HG03045 (cell line): ENCODE results near the gene SLIT3.

Experiments used
- ATAC-seq: cut with Tn5 transposase; IDR thresholded peaks from one replicate; pipeline ENCODE4 v1.9.1; 2021; ENCODE audit warnings: mild to moderate bottlenecking, moderate library complexity; ENCODE audit not compliant: unreplicated experiment

The SLIT3 gene

GRCh38 chr5:168941901-168942300 is 359.0 kb downstream of the SLIT3 start:
- ATAC-seq, result no peak

GRCh38 chr5:168940712-168941111 is 360.2 kb downstream of the SLIT3 start:
- no peak for ATAC-seq

- ATAC-seq, result no peak
Observed at GRCh38 chr5:168939887-168940544, 360.9 kb downstream of the SLIT3 start.

- ATAC-seq, result no peak
Observed at GRCh38 chr5:168939156-168939800, 361.7 kb downstream of the SLIT3 start.

GRCh38 chr5:168936511-168936910 is 364.4 kb downstream of the SLIT3 start:
- no peak for ATAC-seq

- no peak for ATAC-seq
Observed at GRCh38 chr5:168935183-168935582, 365.8 kb downstream of the SLIT3 start.

GRCh38 chr5:168934169-168934568 is 366.8 kb downstream of the SLIT3 start:
- no peak for ATAC-seq

GRCh38 chr5:168932400-168933189 is 368.3 kb downstream of the SLIT3 start:
- ATAC-seq, result no peak

GRCh38 chr5:168931638-168932345 is 369.1 kb downstream of the SLIT3 start:
- ATAC-seq, result no peak

GRCh38 chr5:168929656-168930055 is 371.3 kb downstream of the SLIT3 start:
- no peak for ATAC-seq

- ATAC-seq, result no peak
Observed at GRCh38 chr5:168925160-168925559, 375.8 kb downstream of the SLIT3 start.

- ATAC-seq, result no peak
Observed at GRCh38 chr5:168921147-168921866, 379.6 kb downstream of the SLIT3 start.

GRCh38 chr5:168920019-168920810 is 380.7 kb downstream of the SLIT3 start:
- ATAC-seq, result no peak

GRCh38 chr5:168917947-168918600 is 382.9 kb downstream of the SLIT3 start:
- ATAC-seq, result no peak

- no peak for ATAC-seq
Observed at GRCh38 chr5:168916852-168917251, 384.1 kb downstream of the SLIT3 start.

- ATAC-seq, result no peak
Observed at GRCh38 chr5:168916266-168916665, 384.7 kb downstream of the SLIT3 start.

GRCh38 chr5:168914491-168914890 is 386.4 kb downstream of the SLIT3 start:
- ATAC-seq, result no peak

GRCh38 chr5:168910874-168911273 is 390.1 kb downstream of the SLIT3 start:
- no peak for ATAC-seq

GRCh38 chr5:168908207-168908606 is 392.7 kb downstream of the SLIT3 start:
- ATAC-seq, result no peak
